Activated CD4-positive, alpha-beta T cell treated with anti-CD3 and anti-CD28 coated beads for 48 hours (primary cell): ENCODE measurements around the gene ERRFI1.

Source experiments
- DNase-seq: peaks from one replicate; pipeline ENCODE4 v3.0.0-alpha.2; 2020

ERRFI1 gene

GRCh38 chr1:8042134-8042533 lies 16.0 kb upstream of the ERRFI1 start:
- DNase-seq: no peak

GRCh38 chr1:8040586-8040985 lies 14.5 kb upstream of the ERRFI1 start:
- DNase-seq: no peak

- DNase-seq: no peak
These were observed 13.0 kb upstream of the ERRFI1 start for GRCh38 chr1:8039071-8039470.

- DNase-seq: no peak
These were observed 9.2 kb upstream of the ERRFI1 start for GRCh38 chr1:8035289-8035688.

- no peak for DNase-seq
These were observed 7.2 kb upstream of the ERRFI1 start for GRCh38 chr1:8033322-8033721.

DNA sequence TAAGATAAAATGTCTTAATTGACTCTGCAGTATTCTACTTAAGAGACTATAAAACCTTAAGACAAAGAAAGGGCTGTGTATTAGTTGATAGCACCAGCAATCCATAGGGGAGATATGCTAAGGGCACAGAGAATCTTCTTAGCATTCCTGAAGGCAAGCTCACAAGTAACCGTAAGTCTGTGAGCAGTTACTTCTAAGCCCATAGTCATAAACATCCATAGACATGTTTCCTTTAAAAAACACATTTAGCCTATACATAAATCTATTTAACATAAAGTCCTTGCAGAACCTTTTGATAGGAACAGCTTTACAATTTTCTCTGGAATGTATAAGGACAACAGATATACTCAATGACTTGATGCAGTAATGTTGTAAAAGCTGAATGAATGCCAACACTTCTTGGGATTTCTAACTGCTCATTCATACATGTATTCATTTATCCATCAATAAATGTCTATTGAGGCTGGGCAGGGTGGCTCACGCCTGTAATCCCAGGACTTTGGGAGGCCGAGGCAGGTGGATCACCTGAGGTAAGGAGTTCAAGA lies 6.3 kb upstream of the ERRFI1 start:
- DNase-seq: no peak

DNA sequence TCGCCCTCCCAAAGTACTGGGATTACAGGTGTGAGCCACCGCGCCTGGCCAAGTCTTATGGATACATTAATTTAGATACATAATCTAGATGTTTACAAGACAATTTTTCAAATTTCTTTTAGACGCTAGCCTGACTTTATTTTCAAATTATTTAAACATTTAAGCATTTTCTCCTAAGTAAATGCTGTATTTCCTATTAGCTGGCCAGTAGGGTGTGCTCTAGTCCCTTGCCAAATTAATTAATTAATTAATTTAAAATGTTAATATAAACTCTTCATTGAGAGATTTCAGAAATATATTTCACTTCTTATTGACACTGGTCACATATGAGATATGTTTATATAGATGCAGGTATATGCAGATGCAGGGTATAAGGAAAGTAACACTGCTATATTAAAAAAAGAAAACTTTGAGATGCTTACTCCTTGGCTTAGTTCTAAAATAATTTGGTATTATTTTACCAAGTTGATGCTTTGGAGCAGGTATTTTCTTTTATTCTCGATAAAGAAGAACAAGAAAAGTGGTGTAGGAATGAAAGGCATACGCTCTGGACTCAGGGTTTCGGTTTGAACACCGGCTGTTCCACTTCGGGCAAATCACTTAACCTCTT lies 5.2 kb upstream of the ERRFI1 start:
- DNase-seq: peak; percentile 11

DNA sequence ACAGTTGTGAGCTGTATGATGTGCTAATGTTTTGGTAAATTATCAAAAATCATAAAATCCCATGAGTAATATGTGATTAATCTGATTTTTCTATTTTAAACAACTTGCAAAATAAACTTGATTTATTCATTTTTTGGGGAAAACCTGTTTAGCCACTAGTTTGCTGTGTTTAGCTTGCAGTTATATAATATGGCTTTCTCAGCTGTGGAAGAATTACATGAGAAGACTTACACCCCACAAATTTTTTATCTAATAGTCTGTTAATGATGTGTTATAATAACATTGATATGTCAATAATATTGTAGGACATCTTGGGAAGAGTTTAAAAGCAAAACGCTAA lies 2.4 kb upstream of the ERRFI1 start:
- DNase-seq: no peak

DNA sequence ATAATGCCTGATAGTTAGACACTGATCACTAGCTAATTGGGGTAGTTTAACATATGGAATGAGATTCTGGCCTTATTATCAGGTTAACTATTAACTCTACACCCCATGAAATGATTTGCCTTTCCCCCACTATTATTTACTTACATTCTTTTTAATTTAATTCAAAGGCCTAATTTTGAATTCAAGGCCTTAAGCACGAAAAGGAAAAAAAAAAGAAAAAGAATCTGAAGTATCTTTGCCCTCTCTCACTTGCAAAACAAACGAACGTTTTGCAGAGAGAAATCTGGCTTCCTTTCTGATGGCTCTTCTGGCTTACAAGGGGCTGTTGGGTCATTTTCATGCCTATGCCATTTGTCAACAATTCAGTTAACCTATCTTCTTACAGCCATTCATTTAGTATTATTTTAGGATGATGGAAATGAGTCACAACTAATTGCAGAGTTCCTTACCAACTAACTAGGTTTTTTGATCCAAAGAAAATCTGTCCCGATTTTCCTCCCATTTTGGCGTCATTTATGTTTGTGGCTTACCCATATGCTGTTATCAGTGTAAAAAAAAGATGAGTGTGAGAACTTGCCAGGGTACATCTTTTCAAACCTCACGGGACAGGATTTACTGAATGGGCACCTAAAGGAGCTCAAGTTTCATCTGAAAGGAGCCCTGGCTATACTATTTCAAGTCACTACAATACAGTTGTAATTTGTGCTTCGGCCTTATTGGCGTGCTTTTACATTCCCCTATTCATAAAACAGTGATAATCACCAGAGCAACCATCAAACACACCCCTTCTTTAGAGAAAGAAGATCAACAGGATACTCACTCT lies 1.9 kb upstream of the ERRFI1 start:
- no peak for DNase-seq

- DNase-seq: no peak
These were observed 1.1 kb upstream of the ERRFI1 start for GRCh38 chr1:8026976-8027747.

GRCh38 chr1:8025671-8026144 lies 401 bp downstream of the ERRFI1 start:
- DNase-seq: no peak

DNA sequence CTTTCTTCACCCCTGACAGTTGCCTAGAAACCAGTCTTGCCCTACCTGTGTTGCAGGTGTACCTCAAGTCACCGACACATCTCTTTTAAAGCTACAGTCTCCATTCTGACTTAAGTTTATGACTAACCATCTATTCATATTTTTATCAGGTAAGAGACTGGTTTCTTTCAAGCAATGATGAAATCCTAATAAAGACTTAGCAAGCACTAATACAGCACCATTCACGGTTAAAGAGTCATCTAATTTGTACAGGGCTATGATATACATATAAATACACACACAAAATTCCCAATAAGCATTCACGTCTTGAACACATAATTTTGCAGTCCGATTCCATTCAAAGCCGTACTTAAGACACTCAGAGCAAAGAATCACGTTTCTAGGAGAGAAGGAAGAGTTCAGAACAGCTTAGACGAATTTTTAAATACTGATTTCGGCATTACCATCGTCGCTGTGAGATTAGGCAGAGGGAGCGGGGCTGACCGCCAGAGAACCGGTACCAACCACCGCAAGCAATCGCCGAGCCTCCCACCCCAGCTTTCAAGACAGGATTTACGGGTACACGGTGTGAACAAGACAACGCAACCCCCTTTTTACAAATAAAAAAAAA lies 943 bp downstream of the ERRFI1 start:
- no peak for DNase-seq

- DNase-seq: no peak
These were observed 1.8 kb downstream of the ERRFI1 start for GRCh38 chr1:8024329-8024728.

- no peak for DNase-seq
These were observed 2.2 kb downstream of the ERRFI1 start for GRCh38 chr1:8023995-8024313.

- no peak for DNase-seq
These were observed 2.7 kb downstream of the ERRFI1 start for GRCh38 chr1:8023287-8023994.

DNA sequence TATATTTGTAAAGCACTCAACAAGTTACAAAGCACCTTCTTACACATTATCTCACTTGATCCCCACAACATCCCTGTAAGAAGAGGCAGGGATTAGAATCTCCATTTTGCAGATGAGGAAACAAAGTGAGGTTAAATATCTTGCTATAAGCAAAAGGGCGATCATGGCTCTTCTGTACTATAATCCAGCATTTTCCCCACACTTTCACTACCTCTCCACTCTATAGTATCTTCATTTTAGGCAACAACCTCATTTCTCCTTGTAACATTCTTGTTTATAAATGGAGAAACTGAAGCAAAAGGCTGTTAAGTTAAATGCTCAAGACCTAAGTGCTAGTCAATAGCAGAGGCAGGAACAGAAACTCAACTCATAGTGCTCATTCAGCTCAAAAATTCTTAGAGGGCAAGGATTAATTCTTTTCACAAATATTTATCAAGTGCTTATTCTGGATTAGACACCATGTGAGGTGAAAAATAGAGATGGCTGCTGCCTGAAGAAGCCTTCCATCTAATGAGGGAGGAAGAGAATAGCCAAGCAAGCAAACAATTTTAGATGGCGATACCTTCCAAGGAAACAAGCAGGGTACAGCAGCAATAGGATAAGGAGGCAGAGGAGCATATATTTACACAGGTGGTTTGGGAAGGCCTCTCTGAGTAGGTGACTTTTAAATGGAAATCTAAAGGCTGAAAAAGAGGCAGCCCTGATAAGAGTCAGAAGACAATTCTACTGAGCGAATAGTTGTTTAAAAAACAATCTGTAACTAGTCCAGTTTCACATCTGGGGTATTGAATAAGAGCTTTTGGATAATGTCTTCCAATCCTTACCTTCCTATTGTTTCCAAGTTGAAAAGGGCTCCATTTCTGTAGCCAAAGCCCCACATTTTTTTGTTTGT lies 3.5 kb downstream of the ERRFI1 start:
- no peak for DNase-seq

DNA sequence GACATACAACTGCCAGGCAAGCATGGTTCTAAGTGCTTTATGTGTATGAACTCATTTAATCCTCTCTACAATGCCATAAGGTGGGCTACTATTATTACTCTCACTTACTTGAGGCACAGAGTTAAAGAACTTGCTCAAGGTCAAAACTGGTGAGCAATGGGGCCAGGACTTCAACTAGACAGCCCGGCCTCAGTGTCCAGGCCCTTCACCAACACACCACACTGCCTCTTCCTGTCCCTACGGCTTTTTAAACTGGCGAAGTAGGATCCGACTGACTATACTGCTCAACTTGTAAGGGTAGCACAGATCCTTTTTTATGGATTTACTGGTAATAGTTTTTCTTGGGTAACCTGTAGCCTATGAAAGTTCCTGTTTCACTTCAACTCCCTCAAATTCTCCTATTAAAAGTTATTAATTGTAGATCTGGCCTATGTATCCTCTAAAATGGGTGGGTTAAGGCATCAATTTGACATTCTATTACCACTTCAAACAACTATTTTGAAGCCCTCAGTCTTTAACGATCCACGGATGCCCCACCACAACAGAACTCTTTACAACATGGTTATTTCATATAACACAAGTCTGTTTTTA lies 4.3 kb downstream of the ERRFI1 start:
- no peak for DNase-seq

GRCh38 chr1:8020032-8020431 lies 6.1 kb downstream of the ERRFI1 start:
- no peak for DNase-seq

- no peak for DNase-seq
These were observed 6.9 kb downstream of the ERRFI1 start for GRCh38 chr1:8019229-8019620.

DNA sequence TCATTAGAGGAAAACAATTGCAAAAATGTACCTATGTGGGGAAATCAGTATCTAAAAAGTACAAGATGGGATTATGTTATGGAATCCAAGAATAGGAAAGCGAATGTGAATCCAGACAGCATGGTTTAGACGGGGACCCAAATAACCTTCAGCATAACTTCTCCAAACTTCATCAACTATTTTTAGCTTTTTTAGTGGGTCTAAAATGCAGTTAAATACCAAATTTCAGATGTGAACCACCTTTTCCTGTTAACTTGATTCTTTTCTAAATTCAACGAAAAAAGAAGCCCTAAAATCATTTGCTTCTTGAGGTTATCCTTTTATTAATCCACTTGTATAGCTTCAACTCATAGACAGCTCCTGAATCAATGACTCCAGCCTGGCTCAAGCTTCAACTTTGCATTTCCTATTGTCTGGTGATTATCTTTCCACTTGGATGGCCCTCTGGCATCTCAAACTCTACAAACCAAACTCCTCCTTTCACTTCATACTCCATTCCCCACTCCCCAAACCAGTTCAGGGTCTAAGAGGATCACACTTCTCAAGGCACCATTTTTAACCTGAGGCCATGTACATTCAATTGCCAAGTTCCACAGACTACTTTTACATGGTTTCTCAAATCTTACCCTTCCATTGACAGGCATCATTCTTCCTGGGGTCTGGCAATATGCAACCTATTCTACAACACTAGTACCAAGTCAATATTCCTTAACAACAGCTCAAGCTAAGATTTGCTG lies 7.4 kb downstream of the ERRFI1 start:
- DNase-seq: no peak
